SK-N-SH treated with all-trans-retinoic acid at 6 μM for 48 hours (cell line): Measurements from ENCODE around the gene TEAD1.

Experiments used
- CREB5 ChIP-seq: fragments of 250-450 bp; sonication (Bioruptor Pico); IDR thresholded peaks from 2 replicates; pipeline ENCODE4 v1.5.1; 2020; ENCODE audit warnings: low read depth, mild to moderate bottlenecking, moderate library complexity
- RARB ChIP-seq: fragments of 250-450 bp; sonication (Bioruptor Pico); IDR thresholded peaks from 2 replicates; pipeline ENCODE4 v1.8.0; 2021; ENCODE audit warnings: mild to moderate bottlenecking, moderate library complexity

DNA sequence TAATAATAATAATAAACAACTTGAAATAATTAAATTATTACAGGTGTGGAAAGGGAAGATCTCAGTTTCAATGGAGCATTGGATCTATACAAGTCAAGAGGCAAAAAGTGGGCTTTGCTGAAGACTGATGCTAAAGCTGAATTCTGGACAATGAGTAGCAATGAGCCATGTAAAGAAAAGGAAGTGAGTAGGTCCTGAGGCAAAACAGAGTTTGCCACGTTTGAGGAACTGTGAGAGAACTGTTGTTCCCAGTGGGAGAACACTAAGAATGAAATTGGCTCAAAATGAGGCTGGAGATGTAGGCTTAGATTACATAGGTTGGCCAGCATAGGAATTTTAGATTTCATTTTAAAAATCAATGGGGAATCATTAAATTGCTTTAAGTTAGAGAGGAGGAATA is 33.9 kb upstream of the TEAD1 start:
- no peak for TF ChIP-seq CREB5 (CRISPR knock-in tag)
- no peak for TF ChIP-seq RARB
